MCF 10A (cell line): ENCODE results near the gene PARG. TPM values are rescaled to one million over a fixed set of nuclear protein-coding genes. Genes with fewer than 3 reads are reported as not detected.
"Not testable (repeated sequence)": the region's sequence is repeated elsewhere in the genome, so short reads cannot be mapped to it uniquely, and the experiment has no call there.

ENCODE experiments used
- BruUV-seq: library from RNA; stranded (reverse); fragments of 400-500 nt; replicated peaks from 2 replicates; lab custom pipeline; 2021; lab: Mats Ljungman, UMichigan
- CTCF ChIA-PET: fragments of 300-600 bp; sonication (Branson Sonifier 250); formaldehyde crosslinking; extraction: SDS; loops from one replicate; lab custom pipeline; 2021; ENCODE audit warnings: antibody characterized with exemption, inconsistent platforms; lab: Yijun Ruan, JAX
- POLR2A ChIA-PET: fragments of 300-600, 350-650 bp; sonication (Branson Sonifier 250); formaldehyde crosslinking; extraction: SDS; loops from one replicate; lab custom pipeline; 2020; ENCODE audit warnings: antibody characterized with exemption, inconsistent platforms; lab: Yijun Ruan, JAX
- DNase-seq: peaks from one replicate; pipeline ENCODE4 v3.0.0-alpha.2; 2018; ENCODE audit not compliant: unreplicated experiment
- H3K27ac Mint-ChIP-seq: one replicate; pipeline ENCODE4 v1.8.0; 2022; ENCODE audit warnings: mild to moderate bottlenecking, low read depth, mixed read lengths; ENCODE audit not compliant: unreplicated experiment
- H3K27me3 Mint-ChIP-seq: one replicate; pipeline ENCODE4 v1.8.0; 2022; ENCODE audit warnings: mixed read lengths; ENCODE audit not compliant: insufficient read depth, unreplicated experiment
- H3K36me3 Mint-ChIP-seq: one replicate; pipeline ENCODE4 v1.8.0; 2022; ENCODE audit warnings: mild to moderate bottlenecking, moderate library complexity, mixed read lengths; ENCODE audit not compliant: insufficient read depth, unreplicated experiment
- H3K4me1 Mint-ChIP-seq: one replicate; pipeline ENCODE4 v1.8.0; 2022; ENCODE audit warnings: mixed read lengths; ENCODE audit not compliant: insufficient read depth, unreplicated experiment
- H3K4me3 Mint-ChIP-seq: one replicate; pipeline ENCODE4 v1.8.0; 2022; ENCODE audit warnings: mild to moderate bottlenecking, moderate library complexity, mixed read lengths; ENCODE audit not compliant: unreplicated experiment
- H3K9me3 Mint-ChIP-seq: one replicate; pipeline ENCODE4 v1.8.0; 2022; ENCODE audit warnings: mixed read lengths; ENCODE audit not compliant: unreplicated experiment
- intact Hi-C: fragments of 100-400 bp; cut with micrococcal nuclease; formaldehyde crosslinking; loops from 2 replicates; pipeline ENCODE4 v1.14.1; 2022
- total RNA-seq: library from RNA; stranded (reverse); gene quantifications from 2 replicates; pipeline ENCODE4 v1.2.3, GENCODE V29; 2022
- TF ChIP-seq, protein P1 (sequence below): fragments of 200-600 bp; IDR thresholded peaks from one replicate; pipeline ENCODE4 v1.8.0; 2022; ENCODE audit warnings: antibody characterized with exemption, mild to moderate bottlenecking; ENCODE audit not compliant: unreplicated experiment

PARG gene
- total RNA-seq, 1 experiment from 2014 or later = 29.2 TPM

- ChIA-PET POLR2A (no interaction called here), CTCF (interaction anchor here (1.0 to 1.5 kb wide), 2 partner anchors 11 to 185 kb away, joined by 3 read pairs; no protein-coding TSS in a partner anchor)
- Mint-ChIP-seq H3K9me3 (no peaks in the 10 kb centered on the region), H3K36me3 (no peaks in the 10 kb centered on the region), H3K27ac (no peak overlapping the region), H3K4me3 (no peak overlapping the region), H3K27me3 (peaks cover 25% of the 10 kb centered on the region), H3K4me1 (no peaks in the 10 kb centered on the region)
- TF ChIP-seq, protein P1, sequence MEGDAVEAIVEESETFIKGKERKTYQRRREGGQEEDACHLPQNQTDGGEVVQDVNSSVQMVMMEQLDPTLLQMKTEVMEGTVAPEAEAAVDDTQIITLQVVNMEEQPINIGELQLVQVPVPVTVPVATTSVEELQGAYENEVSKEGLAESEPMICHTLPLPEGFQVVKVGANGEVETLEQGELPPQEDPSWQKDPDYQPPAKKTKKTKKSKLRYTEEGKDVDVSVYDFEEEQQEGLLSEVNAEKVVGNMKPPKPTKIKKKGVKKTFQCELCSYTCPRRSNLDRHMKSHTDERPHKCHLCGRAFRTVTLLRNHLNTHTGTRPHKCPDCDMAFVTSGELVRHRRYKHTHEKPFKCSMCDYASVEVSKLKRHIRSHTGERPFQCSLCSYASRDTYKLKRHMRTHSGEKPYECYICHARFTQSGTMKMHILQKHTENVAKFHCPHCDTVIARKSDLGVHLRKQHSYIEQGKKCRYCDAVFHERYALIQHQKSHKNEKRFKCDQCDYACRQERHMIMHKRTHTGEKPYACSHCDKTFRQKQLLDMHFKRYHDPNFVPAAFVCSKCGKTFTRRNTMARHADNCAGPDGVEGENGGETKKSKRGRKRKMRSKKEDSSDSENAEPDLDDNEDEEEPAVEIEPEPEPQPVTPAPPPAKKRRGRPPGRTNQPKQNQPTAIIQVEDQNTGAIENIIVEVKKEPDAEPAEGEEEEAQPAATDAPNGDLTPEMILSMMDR = no peak
- intact Hi-C loops = no loop called here
- DNase-seq = no peak
- no TSS peak for BruUV-seq
Observed at GRCh38 chr10:49778197-49778596, 163.6 kb downstream of the PARG start.

GRCh38 chr10:49776851-49777250 lies 165.0 kb downstream of the PARG start:
- intact Hi-C loops = no loop called here
- no peaks in the 10 kb centered on the region for H3K4me1 Mint-ChIP-seq
- POLR2A ChIA-PET = no interaction called here
- TF ChIP-seq, protein P1 = no peak
- CTCF ChIA-PET = interaction anchor here (0.7 to 1.5 kb wide), 2 partner anchors 9 to 31 kb away, joined by 3 read pairs; no protein-coding TSS in a partner anchor
- no peaks in the 10 kb centered on the region for H3K36me3 Mint-ChIP-seq
- peaks cover 38% of the 10 kb centered on the region for H3K27me3 Mint-ChIP-seq
- no peak for DNase-seq
- H3K4me3 Mint-ChIP-seq = no peak overlapping the region
- no peaks in the 10 kb centered on the region for H3K9me3 Mint-ChIP-seq
- BruUV-seq = no TSS peak
- H3K27ac Mint-ChIP-seq = no peak overlapping the region

DNA sequence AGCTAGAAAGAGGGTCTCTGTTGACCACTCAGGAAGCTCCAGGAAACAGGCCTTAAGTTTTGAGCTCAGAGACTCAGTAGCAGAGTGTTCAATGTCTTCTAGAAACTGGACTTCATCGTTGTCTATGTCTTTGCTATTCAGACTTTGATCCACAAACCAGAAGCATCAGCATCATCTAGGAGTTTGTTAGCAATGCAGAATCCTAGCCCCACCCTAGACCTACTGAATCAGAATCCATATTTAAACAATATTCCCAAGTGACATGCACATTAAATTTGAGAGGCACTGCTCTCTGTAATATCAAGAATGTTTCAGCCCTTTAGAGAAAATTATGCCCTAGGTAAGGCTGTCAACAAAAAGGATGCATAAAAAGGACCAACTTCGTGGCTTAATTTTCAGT lies 166.8 kb downstream of the PARG start:
- Mint-ChIP-seq H3K4me1 (no peaks in the 10 kb centered on the region), H3K36me3 (no peaks in the 10 kb centered on the region), H3K27ac (no peak overlapping the region), H3K27me3 (peaks cover 51% of the 10 kb centered on the region), H3K4me3 (no peak overlapping the region), H3K9me3 (no peaks in the 10 kb centered on the region)
- intact Hi-C loops = no loop called here
- POLR2A ChIA-PET = interaction anchor here (1.0 kb wide), 1 partner anchor 12 kb away, joined by 4 read pairs; no protein-coding TSS in a partner anchor
- no TSS peak for BruUV-seq
- no peak for DNase-seq
- TF ChIP-seq, protein P1 = no peak
- CTCF ChIA-PET = no interaction called here

DNA sequence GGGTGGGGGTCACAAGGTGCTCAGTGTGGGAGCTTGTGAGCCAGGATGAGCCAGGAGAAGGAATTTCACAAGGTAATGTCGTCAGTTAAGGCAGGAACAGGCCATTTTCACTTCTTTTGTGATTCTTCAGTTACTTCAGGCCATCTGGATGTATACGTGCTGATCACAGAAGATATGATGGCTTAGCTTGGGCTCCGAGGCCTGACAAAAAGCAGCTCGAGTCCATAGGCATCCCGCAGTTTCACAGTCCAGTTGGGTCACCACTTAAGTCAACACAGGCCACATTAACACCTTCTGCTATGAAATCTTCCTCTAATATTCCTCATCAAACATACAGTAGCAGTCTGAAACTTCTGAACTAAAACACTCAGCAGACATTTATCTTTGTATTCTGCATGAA lies 168.9 kb downstream of the PARG start:
- ChIA-PET POLR2A (interaction anchor here (1.0 kb wide), 1 partner anchor 22 kb away, joined by 4 read pairs; no protein-coding TSS in a partner anchor), CTCF (interaction anchor here (0.7 to 1.2 kb wide), 2 partner anchors 178 to 264 kb away, joined by 4 to 5 read pairs; no protein-coding TSS in a partner anchor)
- BruUV-seq, intact Hi-C loops, DNase-seq, H3K27ac Mint-ChIP-seq, H3K4me1 Mint-ChIP-seq, H3K4me3 Mint-ChIP-seq, H3K9me3 Mint-ChIP-seq, H3K36me3 Mint-ChIP-seq: not testable (repeated sequence)
- H3K27me3 Mint-ChIP-seq = peaks cover 46% of the 10 kb centered on the region

- peaks cover 56% of the 10 kb centered on the region for H3K27me3 Mint-ChIP-seq
- H3K9me3 Mint-ChIP-seq, intact Hi-C loops, POLR2A ChIA-PET, H3K4me3 Mint-ChIP-seq, BruUV-seq, H3K27ac Mint-ChIP-seq, H3K4me1 Mint-ChIP-seq, DNase-seq, H3K36me3 Mint-ChIP-seq: not testable (repeated sequence)
- CTCF ChIA-PET = interaction anchor here (1.5 kb wide), 1 partner anchor 71 kb away, joined by 4 read pairs; no protein-coding TSS in a partner anchor
Observed at GRCh38 chr10:49771046-49771445, 170.8 kb downstream of the PARG start.
